Upper lobe of left lung (tissue), 6 donors: Measurements from ENCODE around the gene OR2Z1. TPM values are rescaled to one million over a fixed set of nuclear protein-coding genes. Genes with fewer than 3 reads are reported as not detected.

Experiments
- ATAC-seq, 2 donors: fragments of 200-7000 bp; cut with Tn5 transposase; one replicate each; pipeline ENCODE4 v1.9.1; 2022; ENCODE audit warnings: mild to moderate bottlenecking in 2 of 2, moderate library complexity in 2 of 2; ENCODE audit not compliant: low FRiP score in 2 of 2
- DNase-seq, 2 donors: peaks; one replicate each; pipeline ENCODE4 v3.0.0-alpha.2; 2019 to 2020
- H3K27ac ChIP-seq, 4 donors: fragments of 200-600 bp; sonication (generic); one replicate each; pipeline ENCODE4 v1.5.1; 2016 to 2019
- H3K27me3 ChIP-seq, 4 donors: fragments of 200-600 bp; sonication (generic); one replicate each; pipeline ENCODE4 v1.5.1; 2017 to 2019
- H3K36me3 ChIP-seq, 4 donors: fragments of 200-600 bp; sonication (generic); one replicate each; pipeline ENCODE4 v1.5.1; 2016 to 2019
- H3K4me1 ChIP-seq, 4 donors: fragments of 200-600 bp; sonication (generic); one replicate each; pipeline ENCODE4 v1.5.1; 2018 to 2019
- H3K4me3 ChIP-seq, 4 donors: fragments of 200-600 bp; sonication (generic); one replicate each; pipeline ENCODE4 v1.5.1; 2017 to 2019; ENCODE audit warnings: mild to moderate bottlenecking in 2 of 4, moderate library complexity in 1 of 4
- H3K9me3 ChIP-seq, 4 donors: fragments of 200-600 bp; sonication (generic); one replicate each; pipeline ENCODE4 v1.5.1; 2018 to 2019
- EP300 ChIP-seq, 4 donors: sonication (generic); formaldehyde crosslinking; IDR thresholded peaks; one replicate each; pipeline ENCODE4 v1.5.1; 2017; ENCODE audit warnings: antibody characterized with exemption in 4 of 4, control low read depth in 2 of 4
- POLR2A ChIP-seq, 4 donors: fragments of 450-650 bp; IDR thresholded peaks; one replicate each; pipeline ENCODE4 v1.5.1; 2016 to 2017; ENCODE audit warnings: antibody characterized with exemption in 4 of 4, mild to moderate bottlenecking in 2 of 4
- POLR2AphosphoS5 ChIP-seq, 2 donors: sonication (generic); formaldehyde crosslinking; IDR thresholded peaks; one replicate each; pipeline ENCODE4 v1.5.1; 2017; ENCODE audit warnings: antibody characterized with exemption in 2 of 2
- WGBS, 2 donors: methylation state at CpG; one replicate each; pipeline ENCODE4 v1.1.5; 2017 to 2018; 5-methylcytosine and 5-hydroxymethylcytosine counted together
- total RNA-seq, 6 donors: library from RNA; depleted of rRNA in 4 of 6; stranded (reverse); fragments of >200 nt in 4 of 6; gene quantifications; one replicate each; pipeline versions ENCODE4 v1.1.0 to v1.2.1, GENCODE V29; 2016 to 2021
- TF ChIP-seq, protein P1 (sequence below), 6 experiments: fragments of 450-650 bp in 4 of 6; fragments of 200-600 bp in 2 of 6; sonication (generic) in 2 of 6; IDR thresholded peaks; one replicate each; pipeline ENCODE4 v1.5.1; 2016 to 2019; ENCODE audit warnings: antibody characterized with exemption in 6 of 6
- donor health status: DM: no; HTN: no; CAD: no; lungs with moderate emphysema.
- donor health status: DM: no; HTN: yes; CAD: no; lungs with severe emphysema.

The OR2Z1 gene, protein sequence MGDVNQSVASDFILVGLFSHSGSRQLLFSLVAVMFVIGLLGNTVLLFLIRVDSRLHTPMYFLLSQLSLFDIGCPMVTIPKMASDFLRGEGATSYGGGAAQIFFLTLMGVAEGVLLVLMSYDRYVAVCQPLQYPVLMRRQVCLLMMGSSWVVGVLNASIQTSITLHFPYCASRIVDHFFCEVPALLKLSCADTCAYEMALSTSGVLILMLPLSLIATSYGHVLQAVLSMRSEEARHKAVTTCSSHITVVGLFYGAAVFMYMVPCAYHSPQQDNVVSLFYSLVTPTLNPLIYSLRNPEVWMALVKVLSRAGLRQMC
- total RNA-seq: not detected

DNA sequence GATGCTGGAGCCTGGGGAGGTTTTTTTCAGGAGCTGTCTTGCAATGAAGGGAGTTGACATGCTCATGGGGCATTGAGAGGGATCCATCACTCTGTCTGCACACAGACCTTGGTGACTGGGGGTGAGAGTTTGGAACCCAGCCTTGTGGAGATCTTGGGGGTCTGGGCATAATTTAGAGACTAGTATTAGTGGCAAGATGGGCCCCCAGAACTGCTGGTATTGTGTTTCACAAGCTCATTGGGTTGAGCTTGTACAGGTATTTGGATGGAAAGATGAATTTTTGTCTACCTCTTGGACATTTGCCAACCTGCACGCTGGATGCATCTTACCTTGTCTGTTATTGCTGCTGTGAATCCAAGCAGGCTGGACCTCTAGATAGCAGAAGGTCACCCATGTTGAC, at the start of gene OR2Z1:
OR2Z1 (plus strand) TSS at position 301 of the 400 bp plus-strand sequence. CDS start 9,395 bp downstream, outside the sequence.
- Histone ChIP-seq H3K27ac (no peak within 1 kb of the TSS), H3K27me3 (no peaks in the 10 kb centered on the region), H3K9me3 (no peaks in the 10 kb centered on the region), H3K4me1 (no peaks in the 10 kb centered on the region), H3K36me3 (no peaks in the 10 kb centered on the region), H3K4me3 (no peak within 1 kb of the TSS)
- no peak for ATAC-seq
- TF ChIP-seq EP300 (IDR thresholded peaks at IDR 0.05) (no peak), POLR2AphosphoS5 (IDR thresholded peaks at IDR 0.05) (no peak), POLR2A (IDR thresholded peaks at IDR 0.05) (no peak)
- TF ChIP-seq, protein P1, sequence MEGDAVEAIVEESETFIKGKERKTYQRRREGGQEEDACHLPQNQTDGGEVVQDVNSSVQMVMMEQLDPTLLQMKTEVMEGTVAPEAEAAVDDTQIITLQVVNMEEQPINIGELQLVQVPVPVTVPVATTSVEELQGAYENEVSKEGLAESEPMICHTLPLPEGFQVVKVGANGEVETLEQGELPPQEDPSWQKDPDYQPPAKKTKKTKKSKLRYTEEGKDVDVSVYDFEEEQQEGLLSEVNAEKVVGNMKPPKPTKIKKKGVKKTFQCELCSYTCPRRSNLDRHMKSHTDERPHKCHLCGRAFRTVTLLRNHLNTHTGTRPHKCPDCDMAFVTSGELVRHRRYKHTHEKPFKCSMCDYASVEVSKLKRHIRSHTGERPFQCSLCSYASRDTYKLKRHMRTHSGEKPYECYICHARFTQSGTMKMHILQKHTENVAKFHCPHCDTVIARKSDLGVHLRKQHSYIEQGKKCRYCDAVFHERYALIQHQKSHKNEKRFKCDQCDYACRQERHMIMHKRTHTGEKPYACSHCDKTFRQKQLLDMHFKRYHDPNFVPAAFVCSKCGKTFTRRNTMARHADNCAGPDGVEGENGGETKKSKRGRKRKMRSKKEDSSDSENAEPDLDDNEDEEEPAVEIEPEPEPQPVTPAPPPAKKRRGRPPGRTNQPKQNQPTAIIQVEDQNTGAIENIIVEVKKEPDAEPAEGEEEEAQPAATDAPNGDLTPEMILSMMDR (IDR thresholded peaks at IDR 0.05): no peak
- DNase-seq: no peak
- 47 to 100% methylated on average over 1 of the region's 1 CpG for WGBS, 2 donors

DNA sequence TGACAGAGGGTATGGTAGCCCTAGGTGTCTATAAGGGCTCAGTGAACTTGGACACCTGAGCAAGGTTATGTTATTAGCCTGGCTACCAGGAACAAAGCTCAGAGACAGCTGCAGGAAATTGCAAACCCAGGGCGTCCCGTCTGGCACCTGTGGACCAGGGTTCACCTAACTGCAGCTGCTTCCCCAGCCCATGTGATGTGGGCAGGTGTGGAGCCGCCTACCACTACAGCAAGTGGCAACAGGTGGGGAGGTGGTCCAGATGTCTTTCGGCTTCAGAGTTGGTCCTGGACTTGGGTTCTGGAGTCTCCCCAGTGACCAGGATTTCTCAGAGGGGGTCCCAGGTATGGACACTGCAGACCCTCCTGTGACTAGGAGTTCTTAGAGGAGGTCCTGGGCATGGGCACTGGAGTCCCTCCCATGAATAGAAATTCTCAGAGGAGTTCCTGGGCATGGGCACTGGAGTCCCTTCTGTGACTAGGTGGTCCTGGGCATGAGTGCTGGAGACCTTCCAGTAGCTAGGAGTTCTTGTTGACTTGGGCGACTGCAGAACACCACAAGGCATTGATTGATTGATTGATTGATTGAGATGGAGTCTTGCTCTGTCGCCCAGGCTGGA, 48.0 kb upstream of the OR2Z1 start:
- H3K27ac ChIP-seq: no peak overlapping the region
- no peaks in the 10 kb centered on the region for H3K27me3 ChIP-seq
- ATAC-seq: no peak
- no peak for TF ChIP-seq EP300 (IDR thresholded peaks at IDR 0.05)
- TF ChIP-seq POLR2A (IDR thresholded peaks at IDR 0.05): no peak
- TF ChIP-seq POLR2AphosphoS5 (IDR thresholded peaks at IDR 0.05): no peak
- TF ChIP-seq, protein P1 (IDR thresholded peaks at IDR 0.05): no peak
- WGBS, 2 donors: 66 to 71% methylated on average over 4 to 6 of the region's 6 CpGs
- H3K9me3 ChIP-seq: no peaks in the 10 kb centered on the region
- no peak overlapping the region for H3K4me3 ChIP-seq
- H3K36me3 ChIP-seq: no peaks in the 10 kb centered on the region
- H3K4me1 ChIP-seq: peaks cover 0 to 13% (median 5%) of the 10 kb centered on the region in 4 donors
- no peak for DNase-seq

DNA sequence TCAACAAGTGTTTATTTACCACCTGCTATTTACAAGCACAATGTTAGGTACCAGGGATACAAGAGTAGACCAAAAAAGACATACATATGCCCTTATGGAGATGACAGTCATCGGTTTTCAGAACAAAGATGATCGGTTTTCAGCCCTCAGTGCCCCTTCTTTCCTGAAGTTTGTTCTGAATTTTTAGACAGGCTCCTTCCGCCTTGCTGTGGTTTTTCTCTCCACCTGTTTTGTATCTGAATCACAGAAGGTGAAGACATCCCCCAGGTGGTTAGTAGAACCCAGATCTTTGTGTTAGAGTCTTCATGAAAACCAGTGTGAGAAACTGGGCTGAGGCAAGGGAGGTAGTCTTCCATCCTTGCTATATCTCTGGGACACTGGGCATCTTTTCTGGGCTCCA, 46.4 kb upstream of the OR2Z1 start:
- H3K36me3 ChIP-seq: no peaks in the 10 kb centered on the region
- no peaks in the 10 kb centered on the region for H3K9me3 ChIP-seq
- TF ChIP-seq, protein P1 (IDR thresholded peaks at IDR 0.05): no peak
- TF ChIP-seq EP300 (IDR thresholded peaks at IDR 0.05): no peak
- no peak for TF ChIP-seq POLR2AphosphoS5 (IDR thresholded peaks at IDR 0.05)
- no peak for TF ChIP-seq POLR2A (IDR thresholded peaks at IDR 0.05)
- H3K4me1 ChIP-seq: peaks cover 0 to 13% (median 5%) of the 10 kb centered on the region in 4 donors
- 75 to 85% methylated on average over 3 of the region's 3 CpGs for WGBS, 2 donors
- H3K27ac ChIP-seq: no peak overlapping the region
- H3K4me3 ChIP-seq: no peak overlapping the region
- no peak for DNase-seq
- ATAC-seq: no peak
- no peaks in the 10 kb centered on the region for H3K27me3 ChIP-seq

DNA sequence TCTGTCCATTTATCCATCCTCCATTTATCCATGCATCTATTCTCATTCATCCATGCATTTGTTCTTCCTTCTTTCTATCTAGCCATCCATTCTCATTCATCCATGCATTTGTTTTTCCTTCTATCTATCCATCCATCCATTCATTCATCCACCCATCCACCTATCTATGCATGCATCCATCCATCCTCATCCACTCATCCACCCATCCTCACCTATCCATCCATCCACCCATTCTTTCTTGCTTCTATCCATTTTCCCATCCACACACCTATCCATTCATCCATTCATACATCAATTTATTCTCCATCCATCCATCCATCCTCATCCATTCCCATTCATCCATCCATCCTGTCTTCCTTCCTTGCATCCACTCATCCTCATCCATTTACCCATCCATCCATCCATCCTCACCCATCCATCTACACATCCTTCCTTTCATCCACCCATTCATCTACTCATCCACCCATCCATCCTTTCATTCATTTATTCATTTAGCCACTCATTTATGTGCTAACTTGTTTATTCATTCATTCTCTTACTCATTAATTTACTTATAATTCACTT, 43.1 kb upstream of the OR2Z1 start:
- Histone ChIP-seq H3K27ac (no peak overlapping the region), H3K9me3 (peaks cover 0 to 5% (median 0%) of the 10 kb centered on the region in 4 donors), H3K36me3 (no peaks in the 10 kb centered on the region), H3K4me3 (no peak overlapping the region), H3K27me3 (no peaks in the 10 kb centered on the region), H3K4me1 (no peaks in the 10 kb centered on the region)
- no peak for ATAC-seq
- TF ChIP-seq POLR2A (IDR thresholded peaks at IDR 0.05): no peak
- TF ChIP-seq, protein P1 (IDR thresholded peaks at IDR 0.05): no peak
- no peak for TF ChIP-seq POLR2AphosphoS5 (IDR thresholded peaks at IDR 0.05)
- TF ChIP-seq EP300 (IDR thresholded peaks at IDR 0.05): no peak
- DNase-seq: no peak
